Erythroblast (primary cell): ENCODE data around the gene AKAP6.

Experiments
- GATA1 ChIP-seq: IDR thresholded peaks from 2 replicates; pipeline ENCODE4 v1.6.1; 2011; ENCODE audit warnings: low read depth, mild to moderate bottlenecking, control low read depth, low read length, moderate library complexity
- POLR2A ChIP-seq: IDR thresholded peaks from 2 replicates; pipeline ENCODE4 v1.6.1; 2011; ENCODE audit warnings: mild to moderate bottlenecking, low read length

- TF ChIP-seq POLR2A, result no peak
- TF ChIP-seq GATA1, result no peak
Observed at GRCh38 chr14:32595497-32595896, 266.4 kb downstream of the AKAP6 start.
